Stimulated activated CD4-positive, alpha-beta T cell treated with anti-CD3 and anti-CD28 coated beads, Interleukin-12 subunit alpha, Interleukin-12 subunit beta, amount 100 ng/mL, for 24 hours (primary cell): Measurements from ENCODE around the gene IRF4.

ENCODE experiments used
- DNase-seq, 2 experiments: peaks; one replicate each; pipeline ENCODE4 v3.0.0-alpha.2; 2020; ENCODE audit warnings: low read depth in 2 of 2

The IRF4 gene

GRCh38 chr6:353642-354614 lies 37.6 kb upstream of the IRF4 start:
- no peak for DNase-seq

- DNase-seq: no peak
Measured at GRCh38 chr6:354631-355280, 36.8 kb upstream of the IRF4 start.

- DNase-seq: no peak
Measured at GRCh38 chr6:355373-356208, 36.0 kb upstream of the IRF4 start.

GRCh38 chr6:356828-357251 lies 34.7 kb upstream of the IRF4 start:
- DNase-seq: no peak

GRCh38 chr6:357261-357790 lies 34.2 kb upstream of the IRF4 start:
- no peak for DNase-seq

GRCh38 chr6:357791-358341 lies 33.7 kb upstream of the IRF4 start:
- no peak for DNase-seq

GRCh38 chr6:358432-358831 lies 33.1 kb upstream of the IRF4 start:
- DNase-seq: no peak

GRCh38 chr6:358847-359246 lies 32.7 kb upstream of the IRF4 start:
- DNase-seq: no peak

GRCh38 chr6:359261-360035 lies 32.1 kb upstream of the IRF4 start:
- no peak for DNase-seq

GRCh38 chr6:360349-360748 lies 31.2 kb upstream of the IRF4 start:
- no peak for DNase-seq

GRCh38 chr6:360764-361373 lies 30.7 kb upstream of the IRF4 start:
- no peak for DNase-seq

- DNase-seq: no peak
Measured at GRCh38 chr6:361411-362132, 30.0 kb upstream of the IRF4 start.

GRCh38 chr6:362231-362923 lies 29.2 kb upstream of the IRF4 start:
- no peak for DNase-seq

- no peak for DNase-seq
Measured at GRCh38 chr6:362924-363249, 28.7 kb upstream of the IRF4 start.

- no peak for DNase-seq
Measured at GRCh38 chr6:363291-363690, 28.3 kb upstream of the IRF4 start.

- no peak for DNase-seq
Measured at GRCh38 chr6:363909-364308, 27.6 kb upstream of the IRF4 start.

GRCh38 chr6:364609-365540 lies 26.7 kb upstream of the IRF4 start:
- no peak for DNase-seq

GRCh38 chr6:365835-366234 lies 25.7 kb upstream of the IRF4 start:
- DNase-seq: no peak
